Measurements from ENCODE around the gene SCN10A. TPM values are rescaled to one million over a fixed set of nuclear protein-coding genes. Genes with fewer than 3 reads are reported as not detected.
A peak's percentile ranks its signal among the peaks of the same experiment; 100 is the strongest.

The SCN10A gene
- total and polyA plus RNA-seq, 9 of the 15 experiments (the other 6 are each of a cell fraction or from before 2014, with no cell fraction given) = not detected

DNA sequence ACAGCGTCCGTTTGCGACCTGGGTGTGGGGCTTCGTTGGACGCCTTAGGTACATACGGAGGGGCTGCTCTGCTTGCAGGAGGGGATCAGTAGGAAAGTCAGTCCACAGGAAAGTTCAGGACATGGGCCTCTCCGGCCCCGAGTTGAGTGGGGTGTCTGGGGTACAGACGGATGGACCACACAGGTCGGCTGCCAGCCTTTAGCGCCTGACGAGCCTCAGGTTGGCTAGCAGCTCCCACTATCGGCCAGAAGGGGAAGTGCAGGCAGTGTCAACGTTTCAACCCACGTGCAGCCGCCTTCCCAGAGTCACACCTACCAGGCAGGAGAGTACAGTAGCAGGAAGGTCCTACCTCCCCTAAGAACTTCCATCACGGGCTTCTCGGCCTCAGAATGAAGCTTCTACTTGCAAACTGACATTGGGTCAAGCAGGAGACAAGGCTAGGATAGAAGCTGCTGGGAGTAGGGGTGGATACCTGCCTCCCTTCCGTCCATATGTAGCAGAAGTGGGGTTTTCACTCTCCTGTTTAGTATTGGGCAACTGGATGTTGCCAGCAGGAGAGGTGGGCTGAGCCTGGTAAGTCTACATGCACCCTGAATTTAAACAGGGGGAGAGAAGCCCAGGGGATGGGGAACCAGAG lies 164.7 kb downstream of the SCN10A start (continued):
- TF ChIP-seq RFX7 (CRISPR knock-in tag; IDR thresholded peaks at IDR 0.05) = no peak
- peak; percentile 73 for TF ChIP-seq SMC3 (conservative IDR thresholded peaks at IDR 0.05; ENCODE audit: insufficient read depth, low read depth, low read length)
- peak; percentile 77 to 83 for TF ChIP-seq MNT (conservative IDR thresholded peaks at IDR 0.05)
- peak; percentile 99 for TF ChIP-seq L3MBTL2 (IDR thresholded peaks at IDR 0.05)
- TF ChIP-seq GTF2F1 (IDR thresholded peaks at IDR 0.05; ENCODE audit: low read depth, low read length) = no peak
- TF ChIP-seq SIRT6 (IDR thresholded peaks at IDR 0.05; ENCODE audit: low read depth, low read length) = no peak
- peak; percentile 37; the same call in 1 of the 2 replicates for TF ChIP-seq DEAF1 (CRISPR knock-in tag; IDR thresholded peaks at IDR 0.05)
- TF ChIP-seq, protein P1, sequence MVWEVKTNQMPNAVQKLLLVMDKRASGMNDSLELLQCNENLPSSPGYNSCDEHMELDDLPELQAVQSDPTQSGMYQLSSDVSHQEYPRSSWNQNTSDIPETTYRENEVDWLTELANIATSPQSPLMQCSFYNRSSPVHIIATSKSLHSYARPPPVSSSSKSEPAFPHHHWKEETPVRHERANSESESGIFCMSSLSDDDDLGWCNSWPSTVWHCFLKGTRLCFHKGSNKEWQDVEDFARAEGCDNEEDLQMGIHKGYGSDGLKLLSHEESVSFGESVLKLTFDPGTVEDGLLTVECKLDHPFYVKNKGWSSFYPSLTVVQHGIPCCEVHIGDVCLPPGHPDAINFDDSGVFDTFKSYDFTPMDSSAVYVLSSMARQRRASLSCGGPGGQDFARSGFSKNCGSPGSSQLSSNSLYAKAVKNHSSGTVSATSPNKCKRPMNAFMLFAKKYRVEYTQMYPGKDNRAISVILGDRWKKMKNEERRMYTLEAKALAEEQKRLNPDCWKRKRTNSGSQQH (CRISPR knock-in tag; IDR thresholded peaks at IDR 0.05) = no peak
- TF ChIP-seq AFF4 (CRISPR knock-in tag; IDR thresholded peaks at IDR 0.05) = peak; percentile 23; the same call in 1 of the 2 replicates
- no peak for TF ChIP-seq FIP1L1 (IDR thresholded peaks at IDR 0.05; ENCODE audit: low read depth, low read length, poor library complexity, severe bottlenecking)
- peak; percentile 38; the same call in 1 of the 2 replicates for TF ChIP-seq ZNF24 (IDR thresholded peaks at IDR 0.05)
- TF ChIP-seq NEUROD1 (IDR thresholded peaks at IDR 0.05; ENCODE audit: borderline replicate concordance, low read depth, low read length, partially characterized antibody) = peak; percentile 34
- TF ChIP-seq, protein P2, sequence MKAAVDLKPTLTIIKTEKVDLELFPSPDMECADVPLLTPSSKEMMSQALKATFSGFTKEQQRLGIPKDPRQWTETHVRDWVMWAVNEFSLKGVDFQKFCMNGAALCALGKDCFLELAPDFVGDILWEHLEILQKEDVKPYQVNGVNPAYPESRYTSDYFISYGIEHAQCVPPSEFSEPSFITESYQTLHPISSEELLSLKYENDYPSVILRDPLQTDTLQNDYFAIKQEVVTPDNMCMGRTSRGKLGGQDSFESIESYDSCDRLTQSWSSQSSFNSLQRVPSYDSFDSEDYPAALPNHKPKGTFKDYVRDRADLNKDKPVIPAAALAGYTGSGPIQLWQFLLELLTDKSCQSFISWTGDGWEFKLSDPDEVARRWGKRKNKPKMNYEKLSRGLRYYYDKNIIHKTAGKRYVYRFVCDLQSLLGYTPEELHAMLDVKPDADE (conservative IDR thresholded peaks at IDR 0.05; ENCODE audit: control insufficient read depth, low read depth, low read length) = 0 out of 2 replicates have a peak, but pooled peaks have one; percentile 47
- TF ChIP-seq ZNF282 (CRISPR knock-in tag; IDR thresholded peaks at IDR 0.05) = peak; percentile 64; the same call in 1 of the 2 replicates
- TF ChIP-seq ESRRA (IDR thresholded peaks at IDR 0.05; ENCODE audit: borderline replicate concordance, low read depth) = peak; percentile 14; the same call in 1 of the 2 replicates
- TF ChIP-seq, protein P3, sequence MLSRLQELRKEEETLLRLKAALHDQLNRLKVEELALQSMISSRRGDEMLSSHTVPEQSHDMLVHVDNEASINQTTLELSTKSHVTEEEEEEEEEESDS (CRISPR knock-in tag; IDR thresholded peaks at IDR 0.05) = no peak
